ENCODE data around the gene DISP3. TPM values are rescaled to one million over a fixed set of nuclear protein-coding genes. Genes with fewer than 3 reads are reported as not detected.

DISP3 gene
- total RNA-seq, 1 experiment from 2014 or later, result 1.1 TPM

- in situ Hi-C loops (cut with HindIII; ENCODE audit: low pct_unique_long_range_greater_than_20kb, low sequenced_read_pairs), result no loop called here
- no peaks in the 10 kb centered on the region for H3K9me3 ChIP-seq (ENCODE audit: control insufficient read depth, insufficient read depth, low read depth, low read length)
- BruUV-seq (replicated peaks), result no TSS peak
- ChIA-PET POLR2A (no interaction called here), CTCF (no interaction called here)
- no peak overlapping the region for H3K27ac ChIP-seq (ENCODE audit: low read length)
- no peaks in the 10 kb centered on the region for H3K36me3 ChIP-seq (ENCODE audit: control insufficient read depth, insufficient read depth, low read length)
- intact Hi-C loops (cut with micrococcal nuclease; ENCODE audit: unreplicated experiment), result no loop called here
- no peak for ATAC-seq
- no peak for TF ChIP-seq REST (IDR thresholded peaks at IDR 0.05; ENCODE audit: insufficient read depth in 1 of 2, low read depth in 2 of 2, low read length in 1 of 2)
- TF ChIP-seq CTCF (IDR thresholded peaks at IDR 0.05), result no peak
- no peak for TF ChIP-seq TCF7L2 (IDR thresholded peaks at IDR 0.05; ENCODE audit: low read depth, low read length)
- TF ChIP-seq POLR2AphosphoS5 (IDR thresholded peaks at IDR 0.05; ENCODE audit: low read depth, low read length), result no peak
- no peak for TF ChIP-seq SIN3A (IDR thresholded peaks at IDR 0.05; ENCODE audit: borderline replicate concordance, insufficient read depth, low read depth, low read length)
- no peak overlapping the region for H3K4me3 ChIP-seq (ENCODE audit: low read depth in 2 of 2, low read length in 2 of 2)
- 0 out of 2 replicates have a peak, but pooled peaks cover 2% of the 10 kb centered on the region for H3K27me3 ChIP-seq (ENCODE audit: control insufficient read depth, insufficient read depth, low read length)
- no peaks in the 10 kb centered on the region for H3K4me1 ChIP-seq (ENCODE audit: control insufficient read depth, insufficient read depth, low read length)
- DNase-seq (ENCODE audit: low read depth, low spot score), result no peak
Observed at GRCh38 chr1:11573116-11573692, 94.2 kb downstream of the DISP3 start.

- in situ Hi-C loops (cut with HindIII; ENCODE audit: low pct_unique_long_range_greater_than_20kb, low sequenced_read_pairs) (no loop called here), intact Hi-C loops (cut with micrococcal nuclease; ENCODE audit: unreplicated experiment) (no loop called here)
- POLR2A ChIA-PET, result no interaction called here
- Histone ChIP-seq H3K9me3 (ENCODE audit: control insufficient read depth, insufficient read depth, low read depth, low read length) (no peaks in the 10 kb centered on the region), H3K4me1 (ENCODE audit: control insufficient read depth, insufficient read depth, low read length) (no peaks in the 10 kb centered on the region), H3K36me3 (ENCODE audit: control insufficient read depth, insufficient read depth, low read length) (no peaks in the 10 kb centered on the region), H3K27ac (ENCODE audit: low read length) (no peak overlapping the region), H3K27me3 (ENCODE audit: control insufficient read depth, insufficient read depth, low read length) (peaks cover 2% of the 10 kb centered on the region; the same call in 1 of the 2 replicates), H3K4me3 (ENCODE audit: low read depth in 2 of 2, low read length in 2 of 2) (no peak overlapping the region)
- no peak for TF ChIP-seq SIN3A (IDR thresholded peaks at IDR 0.05; ENCODE audit: borderline replicate concordance, insufficient read depth, low read depth, low read length)
- no peak for TF ChIP-seq POLR2AphosphoS5 (IDR thresholded peaks at IDR 0.05; ENCODE audit: low read depth, low read length)
- no peak for DNase-seq (ENCODE audit: low read depth, low spot score)
- BruUV-seq (replicated peaks), result no TSS peak
- CTCF ChIA-PET, result no interaction called here
- no peak for ATAC-seq
Observed at GRCh38 chr1:11575553-11575952, 96.6 kb downstream of the DISP3 start.

GRCh38 chr1:11576109-11576875 is 97.3 kb downstream of the DISP3 start:
- no peak overlapping the region for H3K4me3 ChIP-seq (ENCODE audit: low read depth in 2 of 2, low read length in 2 of 2)
- DNase-seq (ENCODE audit: low read depth, low spot score) (no peak), ATAC-seq (no peak)
- intact Hi-C loops (cut with micrococcal nuclease; ENCODE audit: unreplicated experiment), result no loop called here
- no peaks in the 10 kb centered on the region for H3K9me3 ChIP-seq (ENCODE audit: control insufficient read depth, insufficient read depth, low read depth, low read length)
- ChIA-PET POLR2A (no interaction called here), CTCF (no interaction called here)
- TF ChIP-seq SIN3A (IDR thresholded peaks at IDR 0.05; ENCODE audit: borderline replicate concordance, insufficient read depth, low read depth, low read length) (no peak), POLR2AphosphoS5 (IDR thresholded peaks at IDR 0.05; ENCODE audit: low read depth, low read length) (no peak), TCF7L2 (IDR thresholded peaks at IDR 0.05; ENCODE audit: low read depth, low read length) (no peak), CTCF (IDR thresholded peaks at IDR 0.05) (no peak), REST (IDR thresholded peaks at IDR 0.05; ENCODE audit: insufficient read depth in 1 of 2, low read depth in 2 of 2, low read length in 1 of 2) (no peak)
- peaks cover 2% of the 10 kb centered on the region; the same call in 1 of the 2 replicates for H3K27me3 ChIP-seq (ENCODE audit: control insufficient read depth, insufficient read depth, low read length)
- in situ Hi-C loops (cut with HindIII; ENCODE audit: low pct_unique_long_range_greater_than_20kb, low sequenced_read_pairs), result no loop called here
- H3K4me1 ChIP-seq (ENCODE audit: control insufficient read depth, insufficient read depth, low read length), result no peaks in the 10 kb centered on the region
- no peak overlapping the region for H3K27ac ChIP-seq (ENCODE audit: low read length)
- no TSS peak for BruUV-seq (replicated peaks)
- no peaks in the 10 kb centered on the region for H3K36me3 ChIP-seq (ENCODE audit: control insufficient read depth, insufficient read depth, low read length)
